ENCODE measurements around the gene KRTAP5-2.

The KRTAP5-2 gene

DNA sequence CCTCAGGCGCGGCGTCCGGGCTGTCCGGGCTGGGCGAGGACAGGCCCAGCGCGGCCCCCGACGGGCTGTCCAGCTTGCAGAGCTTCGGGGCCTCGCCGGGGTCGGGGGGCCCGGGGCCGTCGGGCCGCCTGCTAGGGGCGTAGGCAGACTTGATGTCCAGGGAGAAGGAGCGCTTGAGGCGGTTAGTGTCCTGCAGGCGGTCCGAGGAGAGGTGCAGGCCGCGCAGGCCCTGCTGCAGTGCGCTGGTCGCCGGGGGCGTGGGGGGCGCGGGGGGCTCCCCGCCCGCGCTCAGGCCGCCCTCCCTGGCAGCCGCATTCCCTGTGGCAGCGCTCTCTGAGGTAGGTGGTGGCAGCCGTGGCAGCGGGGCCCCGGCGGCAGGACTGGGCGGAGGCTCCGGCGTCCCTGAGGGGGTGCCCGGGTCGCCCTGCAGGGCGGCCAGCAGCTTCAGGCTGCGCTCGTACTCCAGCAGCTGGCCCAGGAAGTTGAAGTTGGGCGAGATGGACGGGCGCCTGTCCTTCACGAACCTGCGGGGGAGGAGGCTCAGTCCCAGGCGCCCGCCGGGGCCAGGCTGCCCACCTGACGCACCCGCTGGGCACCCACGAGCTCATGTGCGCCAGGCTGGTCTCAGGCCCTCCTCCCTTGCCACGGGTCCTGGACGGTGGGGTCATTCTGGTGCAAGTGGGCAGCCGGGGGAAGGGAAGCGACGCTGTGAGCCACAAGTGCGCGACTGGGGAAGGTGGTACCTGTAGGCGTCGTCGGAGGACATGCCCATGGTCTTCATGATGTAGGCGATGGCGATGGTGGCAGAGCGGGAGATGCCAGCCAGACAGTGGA is 40.8 kb downstream of the KRTAP5-2 start:
- no peak overlapping the region for H3K4me3 ChIP-seq (IDR thresholded peaks at IDR 0.05; ENCODE audit: insufficient read depth, low read depth, low read length)
- no peak overlapping the region for H3K27ac ChIP-seq
- H2AFZ ChIP-seq (ENCODE audit: low read depth): no peak overlapping the region
- no peak overlapping the region for H3K4me2 ChIP-seq
- H3K9ac ChIP-seq: no peak overlapping the region
- no peaks in the 10 kb centered on the region for H4K20me1 ChIP-seq (ENCODE audit: insufficient read depth)
- no peaks in the 10 kb centered on the region for H3K36me3 ChIP-seq (ENCODE audit: insufficient read depth)
- H3K79me2 ChIP-seq (ENCODE audit: insufficient read depth, low read depth): no peaks in the 10 kb centered on the region
- TF ChIP-seq, protein P1, sequence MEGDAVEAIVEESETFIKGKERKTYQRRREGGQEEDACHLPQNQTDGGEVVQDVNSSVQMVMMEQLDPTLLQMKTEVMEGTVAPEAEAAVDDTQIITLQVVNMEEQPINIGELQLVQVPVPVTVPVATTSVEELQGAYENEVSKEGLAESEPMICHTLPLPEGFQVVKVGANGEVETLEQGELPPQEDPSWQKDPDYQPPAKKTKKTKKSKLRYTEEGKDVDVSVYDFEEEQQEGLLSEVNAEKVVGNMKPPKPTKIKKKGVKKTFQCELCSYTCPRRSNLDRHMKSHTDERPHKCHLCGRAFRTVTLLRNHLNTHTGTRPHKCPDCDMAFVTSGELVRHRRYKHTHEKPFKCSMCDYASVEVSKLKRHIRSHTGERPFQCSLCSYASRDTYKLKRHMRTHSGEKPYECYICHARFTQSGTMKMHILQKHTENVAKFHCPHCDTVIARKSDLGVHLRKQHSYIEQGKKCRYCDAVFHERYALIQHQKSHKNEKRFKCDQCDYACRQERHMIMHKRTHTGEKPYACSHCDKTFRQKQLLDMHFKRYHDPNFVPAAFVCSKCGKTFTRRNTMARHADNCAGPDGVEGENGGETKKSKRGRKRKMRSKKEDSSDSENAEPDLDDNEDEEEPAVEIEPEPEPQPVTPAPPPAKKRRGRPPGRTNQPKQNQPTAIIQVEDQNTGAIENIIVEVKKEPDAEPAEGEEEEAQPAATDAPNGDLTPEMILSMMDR (conservative IDR thresholded peaks at IDR 0.05; ENCODE audit: low read depth, low read length): no peak
- H3K27me3 ChIP-seq (ENCODE audit: insufficient read depth, low read depth): peaks cover 21% of the 10 kb centered on the region; the same call in 1 of the 2 replicates
- no peaks in the 10 kb centered on the region for H3K4me1 ChIP-seq (ENCODE audit: low read depth, poor library complexity, severe bottlenecking)

DNA sequence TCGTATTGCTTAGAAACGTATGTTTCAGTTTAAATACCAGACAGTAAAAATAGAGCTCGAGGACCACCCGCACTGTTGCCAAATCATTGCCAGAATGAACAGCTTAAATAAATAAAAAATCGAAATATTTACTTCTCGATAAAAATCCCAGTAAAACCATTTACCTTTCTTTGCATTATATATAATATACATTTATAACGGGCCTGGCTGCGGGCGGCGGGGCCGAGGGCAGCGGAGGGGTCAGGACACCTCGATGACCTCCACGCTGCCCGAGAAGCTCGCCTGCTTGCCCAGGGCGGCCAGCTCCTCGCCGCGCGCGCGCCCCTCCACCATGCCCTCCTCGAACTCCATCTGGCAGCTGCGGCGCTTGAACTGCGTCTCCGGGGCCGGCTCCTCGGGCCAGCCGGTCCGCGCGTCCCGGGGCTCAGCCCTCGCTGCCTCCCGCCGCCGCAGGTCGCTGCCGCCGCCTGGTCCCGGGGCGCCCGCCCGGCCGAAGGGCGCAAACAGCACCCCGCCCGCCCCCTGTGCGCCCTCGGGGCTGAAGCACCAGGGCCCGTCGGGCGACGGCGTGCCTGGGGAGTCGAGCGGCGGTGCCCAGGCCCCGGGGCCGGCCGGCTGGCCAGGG is 41.7 kb downstream of the KRTAP5-2 start:
- Histone ChIP-seq H3K79me2 (ENCODE audit: insufficient read depth, low read depth) (no peaks in the 10 kb centered on the region), H2AFZ (ENCODE audit: low read depth) (no peak overlapping the region), H3K4me3 (IDR thresholded peaks at IDR 0.05; ENCODE audit: insufficient read depth, low read depth, low read length) (no peak overlapping the region), H3K27ac (no peak overlapping the region), H3K27me3 (ENCODE audit: insufficient read depth, low read depth) (peaks cover 23% of the 10 kb centered on the region; the same call in 1 of the 2 replicates), H3K9ac (no peak overlapping the region), H3K4me2 (no peak overlapping the region), H3K4me1 (ENCODE audit: low read depth, poor library complexity, severe bottlenecking) (no peaks in the 10 kb centered on the region), H4K20me1 (ENCODE audit: insufficient read depth) (no peaks in the 10 kb centered on the region), H3K36me3 (ENCODE audit: insufficient read depth) (no peaks in the 10 kb centered on the region)
- TF ChIP-seq, protein P1 (conservative IDR thresholded peaks at IDR 0.05; ENCODE audit: low read depth, low read length): no peak

DNA sequence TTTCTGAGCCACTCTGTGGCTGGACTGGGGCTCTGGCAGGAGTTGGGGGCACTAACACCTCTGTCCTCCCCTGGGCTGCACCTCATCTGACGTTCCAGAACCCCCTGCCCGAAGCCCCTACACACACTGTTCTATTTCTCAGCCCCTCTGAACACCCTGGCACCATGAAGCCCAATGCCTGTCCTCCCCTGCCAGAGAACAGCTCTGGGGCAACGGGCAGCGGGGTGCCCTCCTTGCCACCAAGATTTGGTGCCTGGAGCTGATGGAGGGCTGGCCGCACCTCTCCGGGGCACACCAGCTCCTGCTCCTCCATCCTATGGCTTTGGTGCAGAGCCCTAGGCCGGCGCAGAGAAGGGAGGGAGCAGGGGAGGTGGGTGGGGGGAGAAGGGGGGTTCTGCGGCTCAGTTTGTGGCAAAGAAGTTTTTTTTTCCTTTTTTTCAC is 42.4 kb downstream of the KRTAP5-2 start:
- TF ChIP-seq, protein P1 (conservative IDR thresholded peaks at IDR 0.05; ENCODE audit: low read depth, low read length): no peak
- peaks cover 23% of the 10 kb centered on the region; the same call in 1 of the 2 replicates for H3K27me3 ChIP-seq (ENCODE audit: insufficient read depth, low read depth)
- H3K36me3 ChIP-seq (ENCODE audit: insufficient read depth): no peaks in the 10 kb centered on the region
- H3K4me3 ChIP-seq (IDR thresholded peaks at IDR 0.05; ENCODE audit: insufficient read depth, low read depth, low read length): no peak overlapping the region
- no peak overlapping the region for H3K4me2 ChIP-seq
- no peaks in the 10 kb centered on the region for H3K4me1 ChIP-seq (ENCODE audit: low read depth, poor library complexity, severe bottlenecking)
- H3K79me2 ChIP-seq (ENCODE audit: insufficient read depth, low read depth): no peaks in the 10 kb centered on the region
- H3K9ac ChIP-seq: no peak overlapping the region
- no peak overlapping the region for H3K27ac ChIP-seq
- no peak overlapping the region for H2AFZ ChIP-seq (ENCODE audit: low read depth)
- H4K20me1 ChIP-seq (ENCODE audit: insufficient read depth): no peaks in the 10 kb centered on the region

DNA sequence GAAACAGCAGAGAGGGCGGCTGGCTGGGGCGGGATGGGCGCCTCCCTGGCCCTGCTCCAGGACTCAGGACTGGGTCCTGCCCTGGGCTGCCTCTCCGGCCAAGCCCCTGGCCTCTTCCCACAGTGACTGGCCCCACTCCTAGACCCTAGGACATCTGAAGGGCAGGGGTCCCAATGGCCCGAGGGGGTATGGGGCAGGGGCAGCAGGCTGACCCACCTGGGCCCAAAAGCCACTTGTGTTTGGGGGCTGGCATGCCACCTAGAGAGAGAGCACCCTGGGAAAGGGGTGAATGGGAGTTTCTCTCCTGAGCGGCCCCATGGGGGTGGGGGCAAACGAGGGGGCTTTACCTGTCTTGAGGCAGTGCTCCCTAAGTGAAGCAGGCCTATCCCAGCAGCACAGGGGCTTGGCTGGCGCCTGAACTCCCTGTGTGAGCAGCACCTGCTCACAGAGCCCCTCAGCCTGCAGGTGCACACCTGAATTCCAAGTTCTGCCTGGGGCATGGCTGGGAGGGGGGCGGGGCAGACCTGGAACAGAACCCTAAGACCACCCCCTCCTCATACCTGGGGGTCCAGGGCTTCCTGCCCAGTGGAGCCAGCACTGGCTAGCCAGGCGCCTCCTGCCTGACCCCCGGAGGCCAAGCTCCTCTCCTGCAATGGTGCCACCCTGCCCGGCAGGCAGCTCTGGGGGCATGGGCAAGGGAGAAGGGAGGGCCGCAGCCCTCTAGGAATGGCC is 42.9 kb downstream of the KRTAP5-2 start:
- no peaks in the 10 kb centered on the region for H3K36me3 ChIP-seq (ENCODE audit: insufficient read depth)
- H2AFZ ChIP-seq (ENCODE audit: low read depth): no peak overlapping the region
- H3K4me3 ChIP-seq (IDR thresholded peaks at IDR 0.05; ENCODE audit: insufficient read depth, low read depth, low read length): no peak overlapping the region
- no peaks in the 10 kb centered on the region for H3K79me2 ChIP-seq (ENCODE audit: insufficient read depth, low read depth)
- H3K4me2 ChIP-seq: no peak overlapping the region
- no peaks in the 10 kb centered on the region for H4K20me1 ChIP-seq (ENCODE audit: insufficient read depth)
- H3K27me3 ChIP-seq (ENCODE audit: insufficient read depth, low read depth): peaks cover 23% of the 10 kb centered on the region; the same call in 1 of the 2 replicates
- no peaks in the 10 kb centered on the region for H3K4me1 ChIP-seq (ENCODE audit: low read depth, poor library complexity, severe bottlenecking)
- no peak overlapping the region for H3K27ac ChIP-seq
- TF ChIP-seq, protein P1 (conservative IDR thresholded peaks at IDR 0.05; ENCODE audit: low read depth, low read length): no peak
- H3K9ac ChIP-seq: no peak overlapping the region
